ENCODE measurements around the gene MLF2. TPM values are rescaled to one million over a fixed set of nuclear protein-coding genes. Genes with fewer than 3 reads are reported as not detected.

Gene MLF2
- total RNA-seq, 1 experiment from 2014 or later: 244 TPM

- Histone ChIP-seq H3K27me3 (ENCODE audit: insufficient read depth, low read length) (no peaks in the 10 kb centered on the region; the same call in 1 of the 2 replicates), H4K91ac (ENCODE audit: insufficient read length, low read depth, low read length) (no peak overlapping the region), H3K79me2 (ENCODE audit: insufficient read depth, low read length) (no peaks in the 10 kb centered on the region), H3K23ac (ENCODE audit: insufficient read length, low read depth, low read length) (no peak overlapping the region), H3K14ac (ENCODE audit: insufficient read depth, low read length) (no peak overlapping the region), H3K4ac (ENCODE audit: low read depth, low read length) (no peak overlapping the region), H2BK120ac (ENCODE audit: low read depth, low read length, poor library complexity, severe bottlenecking) (no peak overlapping the region), H4K5ac (ENCODE audit: insufficient read length, low read depth, low read length) (no peak overlapping the region), H3T11ph (ENCODE audit: low read length) (no peak overlapping the region), H4K8ac (replicated peaks; ENCODE audit: insufficient read length, low read depth, low read length) (no peak overlapping the region), H4K20me1 (ENCODE audit: control insufficient read depth, insufficient read depth, insufficient read length) (no peaks in the 10 kb centered on the region), H3K4me2 (ENCODE audit: insufficient read depth, insufficient read length, low read length) (no peak overlapping the region), H2BK20ac (ENCODE audit: low read depth, low read length, poor library complexity, severe bottlenecking) (no peak overlapping the region), H2BK15ac (ENCODE audit: low read depth, low read length) (no peak overlapping the region), H2BK5ac (ENCODE audit: insufficient read length, low read length) (no peak overlapping the region), H3K18ac (ENCODE audit: insufficient read length, low read depth, low read length) (no peak overlapping the region), H3K23me2 (ENCODE audit: insufficient read length, low read depth, low read length, poor library complexity, severe bottlenecking) (no peaks in the 10 kb centered on the region), H3K56ac (ENCODE audit: insufficient read length, low read depth, low read length) (no peak overlapping the region), H3K9me3 (ENCODE audit: control insufficient read depth, low read depth, low read length) (no peaks in the 10 kb centered on the region), H2AFZ (ENCODE audit: low read length) (no peak overlapping the region), H3K4me1 (ENCODE audit: insufficient read depth, low read length) (0 out of 2 replicates have a peak, but pooled peaks cover 3% of the 10 kb centered on the region), H2BK12ac (ENCODE audit: insufficient read length, low read depth, low read length) (no peak overlapping the region), H3K27ac (ENCODE audit: insufficient read length, low read depth, low read length) (no peak overlapping the region), H2AK5ac (ENCODE audit: insufficient read length, low read length) (no peak overlapping the region), H3K79me1 (ENCODE audit: insufficient read depth, low read depth, low read length, poor library complexity, severe bottlenecking) (no peaks in the 10 kb centered on the region), H3K9ac (ENCODE audit: extremely low read depth, insufficient read length, low read length) (no peak overlapping the region)
- Mint-ChIP-seq H3K4me1 (peaks cover 20 to 27% of the 10 kb centered on the region in 2 experiments), H3K36me3 (ENCODE audit: insufficient read depth in 1 of 3, low read depth in 3 of 3) (no peaks in the 10 kb centered on the region; a peak in 1 of 7 replicates), H3K27ac (peak overlapping the region in 1 of 3 experiments; percentile 57; a peak in 1 of 7 replicates), H3K4me3 (no peak overlapping the region), H3K9me3 (no peaks in the 10 kb centered on the region), H3K27me3 (ENCODE audit: low read depth) (peaks cover 41% of the 10 kb centered on the region)
- WGBS (ENCODE audit: extremely low coverage, insufficient read length, low lambda C conversion rate): no CpG with 5 or more reads among the region's 13 CpGs
- no peak for TF ChIP-seq CTCF (conservative IDR thresholded peaks at IDR 0.05)
- DNase-seq: no peak
These were observed 39.1 kb upstream of the MLF2 start for GRCh38 chr12:6791931-6792520.

Measured in H9 (cell line).